Gastroesophageal sphincter (tissue), 4 donors: ENCODE results near the gene GFPT2. TPM values are rescaled to one million over a fixed set of nuclear protein-coding genes. Genes with fewer than 3 reads are reported as not detected.

Source experiments
- ATAC-seq: fragments of 150-250 bp; one replicate; pipeline ENCODE4 v1.9.1; 2016; ENCODE audit warnings: mild to moderate bottlenecking, moderate library complexity
- H3K27ac ChIP-seq, 4 donors: fragments of 200-600 bp; sonication (generic) in 3 of 4; 1 replicate in 3 of 4; 2 replicates in 1 of 4; pipeline ENCODE4 v1.5.1; 2016 to 2019
- H3K27me3 ChIP-seq: fragments of 200-600 bp; sonication (generic); one replicate; pipeline ENCODE4 v1.5.1; 2019
- H3K36me3 ChIP-seq, 2 donors: fragments of 200-600 bp; sonication (generic); one replicate each; pipeline ENCODE4 v1.5.1; 2019; ENCODE audit warnings: control low read depth in 1 of 2
- H3K4me1 ChIP-seq, 3 donors: fragments of 200-600 bp; sonication (generic); 1 replicate in 2 of 3; 2 replicates in 1 of 3; pipeline ENCODE4 v1.5.1; 2016 to 2019; ENCODE audit warnings: control low read depth in 2 of 3
- H3K4me3 ChIP-seq, 2 donors: fragments of 200-600 bp; sonication (generic); one replicate each; pipeline ENCODE4 v1.5.1; 2019; ENCODE audit warnings: mild to moderate bottlenecking in 1 of 2, moderate library complexity in 1 of 2
- H3K9me3 ChIP-seq, 3 donors: fragments of 200-600 bp; sonication (generic); one replicate each; pipeline ENCODE4 v1.5.1; 2017 to 2019; ENCODE audit warnings: control low read depth in 2 of 3
- CTCF ChIP-seq, 4 experiments: fragments of 200-600 bp in 2 of 4; fragments of 450-650 bp in 2 of 4; sonication (generic) in 1 of 4; IDR thresholded peaks; one replicate each; pipeline ENCODE4 v1.5.1; 2017 to 2019; ENCODE audit warnings: antibody characterized with exemption in 4 of 4, mild to moderate bottlenecking in 2 of 4, moderate library complexity in 2 of 4
- EP300 ChIP-seq: sonication (generic); formaldehyde crosslinking; IDR thresholded peaks from one replicate; pipeline ENCODE4 v1.6.1; 2017; ENCODE audit warnings: antibody characterized with exemption, mild to moderate bottlenecking
- POLR2A ChIP-seq, 2 donors: fragments of 450-650 bp; IDR thresholded peaks; one replicate each; pipeline ENCODE4 v1.6.1; 2017; ENCODE audit warnings: antibody characterized with exemption in 2 of 2, mild to moderate bottlenecking in 2 of 2, moderate library complexity in 1 of 2
- POLR2AphosphoS5 ChIP-seq: sonication (generic); formaldehyde crosslinking; IDR thresholded peaks from one replicate; pipeline ENCODE4 v1.6.1; 2017; ENCODE audit warnings: antibody characterized with exemption
- WGBS, 2 donors: methylation state at CpG; one replicate each; pipeline ENCODE4 v1.1.5; 2018; ENCODE audit warnings: low coverage in 1 of 2; 5-methylcytosine and 5-hydroxymethylcytosine counted together
- total RNA-seq, 4 donors: library from RNA; depleted of rRNA; stranded (reverse); fragments of >200 nt; gene quantifications; one replicate each; pipeline ENCODE4 v1.1.0, GENCODE V29; 2016

GFPT2 gene
- total RNA-seq, 4 donors from 2014 or later = 28.7 to 94.1 (median 34.1) TPM

GRCh38 chr5:180399401-180400215, 46.5 kb upstream of the GFPT2 start:
- no peaks in the 10 kb centered on the region for H3K4me1 ChIP-seq
- ATAC-seq = no peak
- peaks cover 0 to 16% (median 0%) of the 10 kb centered on the region in 3 donors for H3K9me3 ChIP-seq
- H3K27ac ChIP-seq = no peak overlapping the region
- TF ChIP-seq POLR2A (IDR thresholded peaks at IDR 0.05) = no peak
- no peak for TF ChIP-seq CTCF (IDR thresholded peaks at IDR 0.05)
- no peak for TF ChIP-seq EP300
- no peak for TF ChIP-seq POLR2AphosphoS5
- WGBS, 2 donors = 78 to 84% methylated on average over 2 to 10 of the region's 20 CpGs
- H3K36me3 ChIP-seq = no peaks in the 10 kb centered on the region
- no peaks in the 10 kb centered on the region for H3K27me3 ChIP-seq
- no peak overlapping the region for H3K4me3 ChIP-seq

- H3K36me3 ChIP-seq = no peaks in the 10 kb centered on the region
- H3K27ac ChIP-seq = no peak overlapping the region
- TF ChIP-seq POLR2AphosphoS5 (no peak), EP300 (no peak), CTCF (IDR thresholded peaks at IDR 0.05) (no peak), POLR2A (IDR thresholded peaks at IDR 0.05) (no peak)
- H3K9me3 ChIP-seq = peaks cover 0 to 6% (median 0%) of the 10 kb centered on the region in 3 donors
- H3K27me3 ChIP-seq = no peaks in the 10 kb centered on the region
- H3K4me1 ChIP-seq = no peaks in the 10 kb centered on the region
- WGBS, 2 donors = 42 to 67% methylated on average over 1 to 5 of the region's 12 CpGs
- no peak overlapping the region for H3K4me3 ChIP-seq
- no peak for ATAC-seq
Measured at GRCh38 chr5:180396926-180397325, 43.8 kb upstream of the GFPT2 start.

GRCh38 chr5:180395540-180396274, 42.6 kb upstream of the GFPT2 start:
- no peak overlapping the region for H3K4me3 ChIP-seq
- H3K9me3 ChIP-seq = no peaks in the 10 kb centered on the region
- ATAC-seq = no peak
- no peaks in the 10 kb centered on the region for H3K36me3 ChIP-seq
- 83% methylated on average over 7 to 9 of the region's 16 CpGs for WGBS, 2 donors
- no peaks in the 10 kb centered on the region for H3K4me1 ChIP-seq
- H3K27ac ChIP-seq = no peak overlapping the region
- no peaks in the 10 kb centered on the region for H3K27me3 ChIP-seq
- TF ChIP-seq EP300 = no peak
- TF ChIP-seq POLR2A (IDR thresholded peaks at IDR 0.05) = no peak
- no peak for TF ChIP-seq POLR2AphosphoS5
- TF ChIP-seq CTCF (IDR thresholded peaks at IDR 0.05) = no peak

GRCh38 chr5:180394031-180394636, 41.0 kb upstream of the GFPT2 start:
- 81 to 86% methylated on average over 4 to 6 of the region's 13 CpGs for WGBS, 2 donors
- Histone ChIP-seq H3K4me3 (no peak overlapping the region), H3K27ac (no peak overlapping the region), H3K9me3 (no peaks in the 10 kb centered on the region), H3K4me1 (no peaks in the 10 kb centered on the region), H3K36me3 (no peaks in the 10 kb centered on the region), H3K27me3 (no peaks in the 10 kb centered on the region)
- no peak for ATAC-seq
- TF ChIP-seq POLR2A (IDR thresholded peaks at IDR 0.05) = no peak
- no peak for TF ChIP-seq CTCF (IDR thresholded peaks at IDR 0.05)
- TF ChIP-seq POLR2AphosphoS5 = no peak
- no peak for TF ChIP-seq EP300
